ENCODE measurements around the gene PTOV1.
A peak's percentile ranks its signal among the peaks of the same experiment; 100 is the strongest.

The PTOV1 gene

GRCh38 chr19:49877020-49877878 is 26.3 kb downstream of the PTOV1 start, which contains the start of the genes AKT1S1 and TBC1D17:
Gene AKT1S1 (minus strand): TSS chr19:49877355. CDS start chr19:49873295, 4,060 bp downstream.
Gene TBC1D17 (plus strand): TSS chr19:49877702. CDS start chr19:49877724, 22 bp downstream.
- peak; percentile 100 for DNase-seq

DNA sequence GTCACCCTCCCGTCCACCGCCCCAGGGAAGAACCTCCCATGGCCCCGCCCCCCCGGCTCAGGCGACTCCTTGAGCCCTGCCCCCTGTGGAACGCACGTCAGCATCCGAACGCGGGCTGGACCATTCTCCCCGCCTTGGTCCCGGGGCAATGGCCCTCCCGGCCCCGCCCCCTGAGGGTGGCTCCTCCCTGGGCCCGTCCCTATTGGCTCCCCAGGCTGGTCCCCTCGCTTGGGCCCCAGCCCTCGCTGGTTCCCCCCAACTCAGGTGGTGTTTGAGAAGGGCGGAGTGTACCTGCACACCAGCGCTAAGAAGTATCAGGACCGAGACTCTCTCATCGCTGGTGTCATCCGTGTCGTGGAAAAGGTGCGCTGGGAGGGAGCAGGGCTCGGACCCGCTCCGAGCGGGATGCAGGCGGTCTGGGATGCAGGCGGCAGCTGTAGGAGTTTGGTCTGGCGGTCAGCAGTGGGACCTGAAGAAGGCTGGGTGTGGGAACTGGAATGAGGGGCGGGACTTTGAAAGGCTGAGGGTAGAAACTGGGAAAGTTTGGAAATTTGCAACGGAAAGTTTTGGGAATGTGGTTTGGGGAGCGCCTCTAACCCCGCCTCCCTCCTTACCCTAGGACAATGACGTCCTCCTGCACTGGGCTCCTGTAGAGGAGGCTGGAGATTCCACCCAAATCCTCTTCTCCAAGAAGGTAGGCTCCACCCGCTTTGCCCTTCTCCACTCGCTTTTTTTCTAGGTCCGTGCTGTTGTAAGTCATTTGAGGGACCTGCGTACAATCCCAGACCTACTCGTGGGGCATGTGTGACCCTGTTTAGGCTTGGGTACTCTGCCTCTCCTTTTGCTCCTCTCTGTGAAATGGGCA is 27.2 kb downstream of the PTOV1 start:
- DNase-seq: peak; percentile 98

DNA sequence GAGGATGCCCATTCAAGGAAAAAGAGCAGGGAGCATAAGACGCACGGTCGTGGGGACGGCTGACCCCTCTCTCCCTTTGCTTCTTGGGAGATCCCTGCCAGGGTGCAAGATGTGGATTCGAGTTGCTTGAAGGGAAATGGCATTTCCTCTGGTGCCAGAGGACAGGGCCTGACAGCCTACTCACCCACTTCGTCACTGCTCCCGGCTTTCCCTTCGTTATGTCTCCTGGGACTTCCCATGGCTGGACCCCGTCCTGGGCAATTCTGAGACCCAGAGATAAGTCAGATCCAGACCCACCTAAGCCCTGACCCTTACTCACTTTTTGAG is 27.7 kb downstream of the PTOV1 start:
- DNase-seq: no peak

DNA sequence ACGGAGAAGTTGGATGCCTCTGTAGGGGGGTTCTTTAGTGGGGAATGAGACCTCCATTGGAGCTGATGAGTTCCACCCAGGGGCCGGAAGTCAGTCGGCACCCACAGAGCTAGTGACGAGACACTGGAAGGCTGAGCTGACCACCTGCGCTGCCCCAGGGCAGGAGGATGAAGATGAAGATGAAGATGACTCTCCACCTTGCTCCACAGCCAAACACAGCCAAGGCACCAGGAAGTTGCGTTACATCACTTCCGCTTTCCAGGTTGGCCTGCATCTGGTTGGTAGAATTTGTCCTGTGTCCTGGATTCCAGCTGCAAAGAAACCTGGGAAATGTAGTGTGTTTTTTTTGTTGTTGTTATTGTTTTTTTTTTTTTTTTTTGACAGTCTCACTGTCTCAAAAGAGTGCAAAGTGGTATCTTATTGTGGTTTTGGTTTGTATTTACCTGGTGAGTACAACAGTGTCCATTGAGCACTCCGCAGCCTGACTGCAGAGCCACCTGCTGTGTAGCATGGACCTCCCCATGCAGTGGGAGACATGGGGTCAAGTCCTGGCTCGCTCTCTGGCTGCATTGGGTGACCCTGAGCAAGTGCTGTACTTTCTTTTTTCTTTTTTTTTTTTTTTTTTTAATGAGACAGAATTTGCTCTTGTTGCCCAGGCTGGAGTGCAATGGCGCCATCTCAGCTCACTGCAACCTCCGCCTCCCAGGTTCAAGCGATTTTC is 28.4 kb downstream of the PTOV1 start:
- DNase-seq: no peak

DNA sequence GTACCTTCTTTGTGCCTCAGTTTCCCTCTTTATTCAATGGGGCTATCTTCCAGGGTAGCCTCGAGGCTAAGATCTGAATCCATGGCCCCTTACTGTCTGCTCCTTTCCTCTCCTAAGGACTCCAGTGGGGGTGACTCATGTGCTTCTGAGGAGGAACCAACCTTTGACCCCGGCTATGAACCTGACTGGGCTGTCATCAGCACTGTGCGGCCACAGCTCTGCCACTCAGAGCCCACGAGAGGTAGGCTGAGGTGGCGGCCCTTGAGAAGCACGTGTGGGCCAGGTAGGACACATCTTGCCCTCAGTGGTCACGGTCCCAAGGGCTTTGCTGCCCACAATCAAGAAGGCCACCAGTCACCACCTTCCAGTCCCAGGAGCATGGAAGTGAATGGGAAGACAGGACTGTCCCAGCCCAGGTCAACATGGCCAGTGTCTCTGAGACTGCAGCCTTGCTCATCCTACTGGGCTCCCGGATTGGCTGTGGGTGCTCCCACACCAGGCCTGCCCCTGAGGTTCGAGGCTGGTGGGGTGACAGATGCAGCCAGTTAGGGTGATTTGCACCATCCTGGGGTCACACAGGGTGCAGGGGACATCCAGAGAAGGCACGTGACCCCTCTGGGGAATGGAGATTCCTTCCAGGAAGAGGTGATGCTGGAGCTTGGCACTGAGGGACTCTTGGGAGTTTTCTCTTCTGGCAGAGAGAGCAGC is 29.4 kb downstream of the PTOV1 start:
- DNase-seq: no peak

DNA sequence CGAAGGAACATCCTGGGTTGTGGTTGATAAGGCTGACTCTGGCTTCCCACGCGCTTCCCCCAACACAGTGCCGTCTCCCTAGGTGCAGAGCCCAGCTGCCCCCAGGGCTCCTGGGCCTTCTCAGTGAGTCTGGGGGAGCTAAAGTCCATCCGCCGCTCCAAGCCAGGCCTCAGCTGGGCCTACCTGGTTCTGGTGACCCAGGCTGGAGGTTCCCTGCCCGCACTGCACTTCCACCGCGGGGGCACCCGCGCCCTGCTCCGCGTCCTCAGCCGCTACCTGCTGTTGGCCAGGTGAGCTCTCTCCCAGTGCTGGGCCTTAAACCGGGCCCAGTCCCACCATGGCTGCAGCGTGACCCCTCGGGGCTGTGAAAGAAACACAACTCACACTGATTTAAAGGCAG is 30.2 kb downstream of the PTOV1 start:
- DNase-seq: no peak

GRCh38 chr19:49881672-49882394 is 30.9 kb downstream of the PTOV1 start:
- no peak for DNase-seq

- DNase-seq: no peak
Observed at GRCh38 chr19:49882643-49883042, 31.7 kb downstream of the PTOV1 start.

DNA sequence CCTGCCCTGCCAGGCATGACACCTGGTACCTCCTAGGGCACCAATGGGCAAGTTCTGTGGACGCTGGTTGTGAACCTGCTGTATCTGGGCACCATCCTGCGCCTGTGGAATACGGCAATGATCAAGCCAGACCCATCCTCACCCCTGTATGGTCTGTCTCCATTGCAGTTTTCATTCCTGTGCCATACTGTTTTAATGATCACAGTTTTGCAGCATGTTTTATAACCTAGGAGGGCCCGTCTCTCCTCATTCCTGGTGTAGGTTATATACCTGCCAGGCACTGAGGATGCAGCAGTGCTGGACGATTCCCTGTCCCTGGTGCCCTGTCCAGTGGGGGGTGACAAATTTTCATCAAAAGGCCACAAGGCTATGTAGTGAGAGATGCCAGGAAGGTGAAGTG is 32.1 kb downstream of the PTOV1 start:
- DNase-seq: no peak

- DNase-seq: no peak
Observed at GRCh38 chr19:49884109-49884508, 33.1 kb downstream of the PTOV1 start.

DNA sequence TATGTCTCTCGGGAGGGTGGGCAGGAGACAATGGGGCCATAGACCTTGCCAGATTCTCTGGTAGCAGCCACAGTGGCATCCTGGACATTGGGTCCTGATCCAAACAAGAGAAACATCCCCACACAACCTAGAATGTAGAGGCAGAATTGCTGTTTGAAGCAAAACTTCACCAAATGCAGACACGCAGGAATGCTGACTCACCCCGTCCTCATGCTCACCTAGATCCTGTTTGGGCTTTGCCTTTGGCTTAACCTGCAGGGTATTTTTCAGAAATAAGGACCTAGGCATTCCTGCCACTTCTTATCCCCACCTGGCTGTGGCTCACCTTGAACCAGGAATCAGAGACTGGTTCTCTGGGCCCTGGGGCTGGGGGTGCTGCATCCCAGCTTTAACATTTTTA is 33.8 kb downstream of the PTOV1 start:
- no peak for DNase-seq

- DNase-seq: no peak
Observed at GRCh38 chr19:49887037-49887664, 36.2 kb downstream of the PTOV1 start.

DNA sequence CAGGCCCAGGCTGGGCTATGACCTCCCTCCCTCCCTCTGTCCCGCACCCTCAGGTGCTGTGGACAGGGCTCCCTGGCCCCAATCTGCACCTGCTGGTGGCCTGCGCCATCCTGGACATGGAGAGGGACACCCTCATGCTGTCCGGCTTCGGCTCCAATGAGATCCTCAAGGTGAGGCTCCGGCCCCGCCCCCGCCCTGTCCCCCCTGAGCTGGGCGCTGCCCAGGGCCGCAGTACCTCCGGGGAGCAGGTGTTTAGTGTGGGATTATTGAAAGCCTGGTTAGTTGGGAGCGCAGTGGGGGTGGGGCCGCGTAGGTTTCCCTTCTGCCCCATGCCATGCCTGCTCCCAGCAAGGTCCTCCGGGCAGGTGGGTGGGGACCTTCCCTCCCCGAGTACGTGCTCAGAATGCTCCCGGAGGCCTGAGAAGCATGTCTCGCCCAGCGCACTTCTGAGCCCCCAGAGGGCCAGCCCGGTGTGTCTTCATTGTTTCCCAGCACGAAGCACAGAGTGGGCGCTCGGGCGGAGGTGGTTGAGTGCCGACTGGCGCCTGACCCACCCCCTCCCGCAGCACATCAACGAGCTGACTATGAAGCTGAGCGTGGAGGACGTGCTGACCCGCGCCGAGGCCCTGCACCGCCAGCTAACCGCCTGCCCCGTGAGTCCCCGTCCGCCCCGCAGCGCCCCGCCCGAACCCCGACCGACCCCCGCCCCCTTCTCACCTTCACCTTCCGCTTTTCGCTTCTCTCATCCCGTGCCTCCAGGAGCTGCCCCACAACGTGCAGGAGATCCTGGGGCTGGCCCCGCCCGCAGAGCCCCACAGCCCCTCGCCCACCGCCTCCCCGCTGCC is 36.9 kb downstream of the PTOV1 start:
- DNase-seq: peak; percentile 57

DNA sequence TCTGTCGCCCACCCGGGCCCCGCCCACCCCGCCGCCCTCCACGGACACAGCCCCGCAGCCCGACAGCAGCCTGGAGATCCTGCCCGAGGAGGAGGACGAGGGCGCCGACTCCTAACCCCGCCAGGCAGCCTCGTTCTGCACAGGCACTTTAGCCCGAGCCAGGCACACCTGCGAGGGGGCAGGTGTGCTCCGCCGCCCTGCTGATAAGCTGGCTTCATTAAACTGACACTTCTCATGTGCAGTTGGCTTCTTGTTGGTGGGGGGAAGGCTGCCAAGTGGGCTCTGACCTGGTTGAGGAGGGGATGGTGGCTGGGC is 37.5 kb downstream of the PTOV1 start:
- peak; percentile 49 for DNase-seq

GRCh38 chr19:49889038-49889686 is 38.2 kb downstream of the PTOV1 start:
- DNase-seq: no peak

- DNase-seq: no peak
Observed at GRCh38 chr19:49889687-49890348, 38.9 kb downstream of the PTOV1 start.

GRCh38 chr19:49890349-49891311 is 39.7 kb downstream of the PTOV1 start:
- DNase-seq: no peak

- DNase-seq: no peak
Observed at GRCh38 chr19:49891393-49891792, 40.4 kb downstream of the PTOV1 start.

Data from NCI-H1436 (cell line).